Measurements from ENCODE around the gene OR3A2.
A peak's percentile ranks its signal among the peaks of the same experiment; 100 is the strongest.
"Not testable (repeated sequence)": the region's sequence is repeated elsewhere in the genome, so short reads cannot be mapped to it uniquely, and the experiment has no call there.

OR3A2 gene

GRCh38 chr17:3282901-3283300, 103.2 kb downstream of the OR3A2 start:
- DNase-seq: no peak

GRCh38 chr17:3276126-3276525, 110.0 kb downstream of the OR3A2 start:
- DNase-seq: no peak

- DNase-seq: no peak
Observed at GRCh38 chr17:3271072-3271848, 114.8 kb downstream of the OR3A2 start.

- DNase-seq: no peak
Observed at GRCh38 chr17:3260600-3260999, 125.5 kb downstream of the OR3A2 start.

GRCh38 chr17:3260163-3260562, 125.9 kb downstream of the OR3A2 start:
- DNase-seq: no peak

DNA sequence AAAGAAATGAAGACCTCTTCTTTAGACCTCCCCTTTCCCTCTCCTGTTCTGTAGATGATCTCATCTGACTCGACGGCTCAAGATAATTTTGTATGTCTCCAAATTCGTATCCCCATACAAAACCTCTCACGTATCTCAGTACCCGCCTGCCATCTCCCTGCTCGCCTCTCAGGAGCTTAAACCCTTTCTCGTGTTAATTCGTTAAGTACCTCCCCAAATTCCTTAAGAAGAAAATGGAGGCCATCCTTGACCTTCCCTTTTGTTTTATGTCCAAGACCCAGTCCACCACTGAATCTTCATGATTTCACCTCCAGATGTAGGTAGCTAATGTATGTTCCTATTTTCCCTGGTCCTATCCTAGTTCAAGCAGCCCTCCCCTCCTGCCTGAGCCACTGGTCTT, 129.5 kb downstream of the OR3A2 start:
- DNase-seq: no peak

DNA sequence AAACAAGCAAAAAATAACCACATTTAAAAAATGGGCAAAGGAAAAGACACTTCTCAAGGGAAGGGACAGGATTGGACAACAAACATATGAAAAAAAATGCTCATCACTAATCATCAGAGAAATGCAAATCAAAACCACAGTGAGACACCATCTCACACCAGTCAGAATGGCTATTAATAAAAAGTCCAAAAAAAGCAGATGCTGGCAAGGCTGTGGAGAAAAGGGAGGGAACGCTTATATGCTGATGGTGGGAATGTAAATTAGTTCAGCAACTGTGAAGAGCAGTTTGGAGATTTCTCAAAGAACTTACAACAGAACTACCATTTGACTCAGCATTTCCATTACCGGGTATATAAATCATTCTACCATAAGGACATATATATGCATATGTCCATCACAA, 137.1 kb downstream of the OR3A2 start:
- not testable (repeated sequence) for DNase-seq

- not testable (repeated sequence) for DNase-seq
Observed at GRCh38 chr17:3244841-3245240, 141.3 kb downstream of the OR3A2 start.

DNA sequence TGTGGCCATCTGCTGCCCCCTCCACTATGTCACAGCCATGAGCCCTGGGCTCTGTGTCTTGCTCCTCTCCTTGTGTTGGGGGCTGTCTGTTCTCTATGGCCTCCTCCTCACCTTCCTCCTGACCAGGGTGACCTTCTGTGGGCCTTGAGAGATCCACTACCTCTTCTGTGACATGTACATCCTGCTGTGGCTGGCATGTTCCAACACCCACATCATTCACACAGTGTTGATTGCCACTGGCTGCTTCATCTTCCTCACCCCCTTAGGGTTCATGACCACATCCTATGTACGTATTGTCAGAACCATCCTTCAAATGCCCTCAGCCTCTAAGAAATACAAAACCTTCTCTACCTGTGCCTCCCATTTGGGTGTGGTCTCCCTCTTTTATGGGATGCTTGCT, 145.1 kb downstream of the OR3A2 start:
- not testable (repeated sequence) for DNase-seq

DNA sequence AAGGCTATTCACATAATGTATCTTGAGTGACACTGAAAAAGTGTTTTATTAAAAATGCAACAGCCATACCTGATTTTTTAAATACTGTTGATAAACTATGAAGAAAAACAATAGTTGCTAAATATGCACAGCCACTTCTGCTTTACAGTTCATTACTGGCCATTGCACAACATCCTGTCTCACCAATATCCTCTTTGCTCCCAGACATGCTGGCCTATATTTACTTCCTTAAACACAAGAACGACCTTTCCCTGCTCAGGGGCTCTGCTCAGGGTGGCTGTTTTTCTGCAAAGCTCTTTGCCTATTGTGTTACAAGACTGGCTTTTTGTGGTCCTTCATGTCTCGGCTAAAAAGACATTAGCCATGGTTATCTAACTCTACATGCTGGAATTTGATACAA, 147.4 kb downstream of the OR3A2 start:
- DNase-seq: peak; percentile 8

DNA sequence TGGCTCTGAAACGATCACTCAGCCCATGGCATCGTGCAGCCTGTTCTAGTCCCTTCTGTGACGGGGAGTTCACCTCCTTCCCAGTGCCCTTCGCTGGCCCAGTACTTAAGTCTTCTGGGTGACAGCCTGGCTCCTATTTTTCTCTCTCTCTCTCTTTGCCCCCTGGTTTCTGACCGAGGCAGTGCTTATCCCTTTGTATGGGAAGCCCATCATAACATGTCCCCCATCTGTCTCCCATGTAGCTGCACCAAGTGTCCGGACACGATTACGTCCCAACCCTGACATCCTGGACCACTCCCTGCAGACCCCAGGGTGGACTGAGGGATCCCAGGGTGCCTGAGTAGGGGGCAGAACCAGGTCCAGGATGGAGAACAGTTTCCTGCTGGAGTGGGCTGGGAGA, 153.8 kb downstream of the OR3A2 start:
- DNase-seq: not testable (repeated sequence)

Data from CD4-positive, alpha-beta T cell treated with Interleukin-12 subunit alpha and Interleukin-12 subunit beta, for 1 hour (primary cell).